Measurements from ENCODE around the gene OXA1L.
"Not testable (repeated sequence)": the region's sequence is repeated elsewhere in the genome, so short reads cannot be mapped to it uniquely, and the experiment has no call there.

The OXA1L gene

GRCh38 chr14:22770481-22771187 is 4.1 kb downstream of the OXA1L start:
- no peak for DNase-seq

GRCh38 chr14:22772725-22773124 is 6.2 kb downstream of the OXA1L start:
- DNase-seq = no peak

GRCh38 chr14:22773162-22774010 is 6.9 kb downstream of the OXA1L start:
- no peak for DNase-seq

GRCh38 chr14:22774011-22774706 is 7.7 kb downstream of the OXA1L start:
- no peak for DNase-seq

GRCh38 chr14:22776215-22776614 is 9.7 kb downstream of the OXA1L start:
- DNase-seq = no peak

- DNase-seq = not testable (repeated sequence)
Observed at GRCh38 chr14:22776849-22777248, 10.4 kb downstream of the OXA1L start.

- DNase-seq = no peak
Observed at GRCh38 chr14:22778084-22778483, 11.6 kb downstream of the OXA1L start.

- no peak for DNase-seq
Observed at GRCh38 chr14:22780105-22780679, 13.7 kb downstream of the OXA1L start.

- no peak for DNase-seq
Observed at GRCh38 chr14:22780941-22781300, 14.4 kb downstream of the OXA1L start.

- DNase-seq = no peak
Observed at GRCh38 chr14:22781301-22781991, 15.0 kb downstream of the OXA1L start.

- DNase-seq = no peak
Observed at GRCh38 chr14:22786685-22787084, 20.2 kb downstream of the OXA1L start.

GRCh38 chr14:22791301-22791700 is 24.8 kb downstream of the OXA1L start:
- no peak for DNase-seq

- DNase-seq = no peak
Observed at GRCh38 chr14:22792158-22792557, 25.7 kb downstream of the OXA1L start.

GRCh38 chr14:22793550-22793949 is 27.1 kb downstream of the OXA1L start:
- not testable (repeated sequence) for DNase-seq

- DNase-seq = no peak
Observed at GRCh38 chr14:22793976-22794375, 27.5 kb downstream of the OXA1L start.

GRCh38 chr14:22794551-22794951 is 28.1 kb downstream of the OXA1L start:
- no peak for DNase-seq

- DNase-seq = no peak
Observed at GRCh38 chr14:22796087-22796707, 29.7 kb downstream of the OXA1L start.

- DNase-seq = no peak
Observed at GRCh38 chr14:22797017-22797917, 30.8 kb downstream of the OXA1L start.

GRCh38 chr14:22798528-22798927 is 32.0 kb downstream of the OXA1L start:
- no peak for DNase-seq

- no peak for DNase-seq
Observed at GRCh38 chr14:22800346-22800745, 33.9 kb downstream of the OXA1L start.

GRCh38 chr14:22801716-22802115 is 35.2 kb downstream of the OXA1L start:
- DNase-seq = no peak

All from activated effector memory CD4-positive, alpha-beta T cell treated with anti-CD3 and anti-CD28 coated beads, Interleukin-2, amount 50 U/mL, for 16 hours (primary cell).